Measurements from ENCODE around the gene FFAR3. TPM values are rescaled to one million over a fixed set of nuclear protein-coding genes. Genes with fewer than 3 reads are reported as not detected.

FFAR3 gene
- total and polyA plus RNA-seq, 2 of the 8 experiments (the other 6 are each of a cell fraction or from before 2014, with no cell fraction given) = not detected

- Histone ChIP-seq H2AFZ (ENCODE audit: low read length) (no peak overlapping the region), H3K79me2 (ENCODE audit: control insufficient read depth in 1 of 2, insufficient read depth in 2 of 2, low read length in 2 of 2) (no peaks in the 10 kb centered on the region), H3K4ac (replicated peaks; ENCODE audit: insufficient read length, low read depth, low read length) (no peak overlapping the region), H3K4me1 (replicated peaks in 1 of 4; ENCODE audit: control insufficient read depth in 3 of 4, insufficient read depth in 4 of 4, low read length in 3 of 4) (no peaks in the 10 kb centered on the region), H3K14ac (ENCODE audit: insufficient read length) (no peak overlapping the region), H3K36me3 (ENCODE audit: control insufficient read depth in 2 of 4, insufficient read depth in 4 of 4, low read length in 3 of 4) (no peaks in the 10 kb centered on the region), H2BK5ac (ENCODE audit: low read depth, low read length) (no peak overlapping the region), H4K5ac (ENCODE audit: insufficient read length, low read depth, low read length) (no peak overlapping the region), H3K4me3 (ENCODE audit: extremely low read depth in 1 of 4, insufficient read depth in 2 of 4, low read depth in 3 of 4, low read length in 4 of 4) (no peak overlapping the region), H3K56ac (replicated peaks; ENCODE audit: insufficient read length, low read depth, low read length) (no peak overlapping the region), H3K4me2 (ENCODE audit: insufficient read depth in 1 of 2, low read depth in 2 of 2, low read length in 2 of 2) (no peak overlapping the region), H2BK120ac (replicated peaks; ENCODE audit: low read depth, low read length) (no peak overlapping the region), H3K9me3 (ENCODE audit: insufficient read depth in 2 of 2, low read depth in 1 of 2, low read length in 1 of 2) (no peaks in the 10 kb centered on the region), H4K20me1 (replicated peaks in 1 of 2; ENCODE audit: control insufficient read depth in 1 of 2, insufficient read depth in 2 of 2, low read length in 2 of 2) (no peaks in the 10 kb centered on the region), H3K18ac (ENCODE audit: extremely low read depth, low read length) (no peak overlapping the region), H3K27ac (ENCODE audit: low read depth, low read length) (no peak overlapping the region), H2AK5ac (ENCODE audit: low read depth, low read length) (no peak overlapping the region), H3K23me2 (ENCODE audit: low read depth, low read length) (no peaks in the 10 kb centered on the region), H2BK20ac (ENCODE audit: low read length) (no peak overlapping the region), H4K8ac (ENCODE audit: extremely low read depth, insufficient read depth, low read length) (no peak overlapping the region), H3K79me1 (ENCODE audit: low read depth, low read length) (no peaks in the 10 kb centered on the region), H3K9ac (replicated peaks in 1 of 4; ENCODE audit: extremely low read depth in 1 of 4, low read depth in 3 of 4, low read length in 3 of 4) (no peak overlapping the region), H3K23ac (ENCODE audit: insufficient read length) (no peak overlapping the region), H3K27me3 (replicated peaks in 1 of 4; ENCODE audit: control insufficient read depth in 3 of 4, extremely low read depth in 1 of 4, insufficient read depth in 3 of 4, low read length in 3 of 4) (no peaks in the 10 kb centered on the region), H2BK15ac (ENCODE audit: low read length) (no peak overlapping the region), H4K91ac (replicated peaks; ENCODE audit: insufficient read length, low read length) (no peak overlapping the region), H2BK12ac (ENCODE audit: low read depth, low read length) (no peak overlapping the region)
- POLR2A ChIA-PET (ENCODE audit: partially characterized antibody) = no interaction called here
- 89% methylated on average over 3 of the region's 11 CpGs; no CpG with 5 or more reads in 1 of the 2 experiments for WGBS, 2 experiments (ENCODE audit: extremely low coverage in 1 of 2, insufficient coverage in 1 of 2, insufficient read length in 1 of 2, insufficient replicate concordance in 2 of 2, low coverage in 1 of 2, low lambda C conversion rate in 2 of 2, missing lambda C conversion rate in 1 of 2)
- CTCF ChIA-PET (ENCODE audit: partially characterized antibody) = interaction anchor here (0.6 kb wide), 1 partner anchor 318 kb away, joined by 3 read pairs; no protein-coding TSS in a partner anchor
- no peak for FAIRE-seq
- no peak for DNase-seq (ENCODE audit: low read depth in 1 of 2, low spot score in 2 of 2)
- TF ChIP-seq HDAC6 (IDR thresholded peaks at IDR 0.05; ENCODE audit: low read depth, low read length) (no peak), SAP30 (IDR thresholded peaks at IDR 0.05; ENCODE audit: insufficient read depth, insufficient replicate concordance, low read length) (no peak), HDAC2 (IDR thresholded peaks at IDR 0.05; ENCODE audit: borderline replicate concordance in 1 of 2, low read depth in 2 of 2, low read length in 2 of 2) (no peak), BRCA1 (IDR thresholded peaks at IDR 0.05; ENCODE audit: low read depth, low read length) (no peak), JUND (IDR thresholded peaks at IDR 0.05; ENCODE audit: low read length) (no peak), ZNF274 (IDR thresholded peaks at IDR 0.05; ENCODE audit: borderline replicate concordance, extremely low read depth, low read length) (no peak), KDM5A (IDR thresholded peaks at IDR 0.05; ENCODE audit: low read length) (no peak), USF2 (IDR thresholded peaks at IDR 0.05; ENCODE audit: low read length) (no peak), RXRA (IDR thresholded peaks at IDR 0.05; ENCODE audit: insufficient read depth, low read depth, low read length) (no peak), EP300 (IDR thresholded peaks at IDR 0.05; ENCODE audit: borderline replicate concordance in 1 of 2, low read depth in 2 of 2, low read length in 2 of 2) (no peak), ASH2L (IDR thresholded peaks at IDR 0.05; ENCODE audit: low read length) (no peak), PHF8 (conservative IDR thresholded peaks at IDR 0.05; ENCODE audit: low read depth, low read length) (no peak)
Measured at GRCh38 chr19:35363001-35363590, 4.8 kb downstream of the FFAR3 start.

Measured in H1 (cell line).